ENCODE results near the gene CLDN6.

GRCh38 chr16:2971985-2972784 lies 45.8 kb downstream of the CLDN6 start:
- TF ChIP-seq POLR2A (IDR thresholded peaks at IDR 0.05; ENCODE audit: borderline replicate concordance, extremely low read depth, insufficient read depth, insufficient read length) (peak; percentile 19), CEBPB (IDR thresholded peaks at IDR 0.05; ENCODE audit: low read depth) (no peak), POLR2AphosphoS5 (IDR thresholded peaks at IDR 0.05; ENCODE audit: low read depth, low read length) (no peak), CTCF (IDR thresholded peaks at IDR 0.05 in 2 of 3, conservative IDR thresholded peaks at IDR 0.05 in 1 of 3; ENCODE audit: borderline replicate concordance in 1 of 3, insufficient read depth in 1 of 3, low read depth in 2 of 3, low read length in 2 of 3) (no peak), ZFX (IDR thresholded peaks at IDR 0.05) (no peak), MAX (IDR thresholded peaks at IDR 0.05) (no peak), SP1 (IDR thresholded peaks at IDR 0.05; ENCODE audit: low read depth) (no peak), JUND (IDR thresholded peaks at IDR 0.05) (no peak), ELF1 (IDR thresholded peaks at IDR 0.05; ENCODE audit: borderline replicate concordance, low read depth) (no peak), ZNF274 (IDR thresholded peaks at IDR 0.05; ENCODE audit: low read depth, low read length) (no peak), EZH2 (IDR thresholded peaks at IDR 0.05) (no peak), ATF3 (IDR thresholded peaks at IDR 0.05) (no peak), RAD21 (IDR thresholded peaks at IDR 0.05; ENCODE audit: low read depth) (no peak)

Data from HCT116 (cell line).